T-cell (primary cell): ENCODE data around the gene KRT222. TPM values are rescaled to one million over a fixed set of nuclear protein-coding genes. Genes with fewer than 3 reads are reported as not detected.
A peak's percentile ranks its signal among the peaks of the same experiment; 100 is the strongest.

Experiments
- ATAC-seq, 4 experiments: fragments of 200-7000 bp in 3 of 4; fragments of 150-1000 bp in 1 of 4; cut with Tn5 transposase; replicated peaks in 1 of 4; 1 replicate in 3 of 4; 2 replicates in 1 of 4; pipeline ENCODE4 v1.10.0; 2021; ENCODE audit warnings: moderate library complexity in 3 of 4, mild to moderate bottlenecking in 2 of 4, moderate number of reproducible peaks in 1 of 4
- CTCF ChIA-PET, 2 donors: fragments of 300-600 bp; sonication (Branson Sonifier 250); formaldehyde crosslinking; loops; one replicate each; lab custom pipeline; 2022; ENCODE audit warnings: antibody characterized with exemption in 2 of 2; lab: Charles Lee
- POLR2A ChIA-PET, 2 donors: fragments of 300-600 bp; sonication (Branson Sonifier 250); formaldehyde crosslinking; loops; one replicate each; lab custom pipeline; 2022; ENCODE audit warnings: antibody characterized with exemption in 2 of 2; lab: Charles Lee
- DNase-seq, 35 experiments: peaks; one replicate each; pipeline versions ENCODE4 v3.0.0 to v3.0.0-alpha.2; 2013 to 2023
- H3K27ac ChIP-seq: one replicate; pipeline ENCODE4 v1.5.1; 2013; ENCODE audit warnings: low read length
- H3K27me3 ChIP-seq, 2 experiments: replicated peaks in 1 of 2; 1 replicate in 1 of 2; 2 replicates in 1 of 2; pipeline versions ENCODE4 v1.6.1 to v1.7.0; 2013; ENCODE audit warnings: low read length in 1 of 2, mixed read lengths in 1 of 2; ENCODE audit not compliant: control insufficient read depth in 2 of 2, insufficient read depth in 2 of 2; ENCODE audit errors: extremely low read depth in 1 of 2
- H3K36me3 ChIP-seq, 2 donors: 1 replicate in 1 of 2; 2 replicates in 1 of 2; pipeline versions ENCODE4 v1.6.1 to v1.7.0; 2013; ENCODE audit warnings: low read length in 1 of 2; ENCODE audit not compliant: control insufficient read depth in 2 of 2, insufficient read depth in 1 of 2; ENCODE audit errors: extremely low read depth in 1 of 2
- H3K4me1 ChIP-seq, 2 experiments: 1 replicate in 1 of 2; 2 replicates in 1 of 2; pipeline versions ENCODE4 v1.6.1 to v1.7.0; 2013; ENCODE audit warnings: low read length in 2 of 2, mixed read lengths in 1 of 2; ENCODE audit not compliant: insufficient read depth in 2 of 2, control insufficient read depth in 1 of 2; ENCODE audit errors: extremely low read depth in 1 of 2
- H3K4me3 ChIP-seq, 2 donors: 1 replicate in 1 of 2; 2 replicates in 1 of 2; pipeline versions ENCODE4 v1.5.1 to v1.7.0; 2013; ENCODE audit warnings: mild to moderate bottlenecking in 2 of 2, low read length in 1 of 2, moderate library complexity in 1 of 2; ENCODE audit not compliant: control insufficient read depth in 1 of 2; ENCODE audit errors: extremely low read depth in 1 of 2
- H3K9me3 ChIP-seq: 2 replicates; pipeline ENCODE4 v1.7.0; 2013
- H3K27ac Mint-ChIP-seq, 2 donors: one replicate each; pipeline ENCODE4 v1.8.0; 2020 to 2021; ENCODE audit warnings: mild to moderate bottlenecking in 2 of 2, mixed read lengths in 2 of 2
- H3K27me3 Mint-ChIP-seq, 2 donors: one replicate each; pipeline ENCODE4 v1.8.0; 2021 to 2022; ENCODE audit warnings: mixed read lengths in 2 of 2
- H3K36me3 Mint-ChIP-seq: one replicate; pipeline ENCODE4 v1.8.0; 2021; ENCODE audit warnings: mixed read lengths
- H3K4me1 Mint-ChIP-seq, 3 donors: one replicate each; pipeline ENCODE4 v1.8.0; 2020 to 2022; ENCODE audit warnings: mixed read lengths in 3 of 3, mild to moderate bottlenecking in 1 of 3
- H3K4me3 Mint-ChIP-seq, 3 donors: one replicate each; pipeline ENCODE4 v1.8.0; 2020 to 2022; ENCODE audit warnings: mild to moderate bottlenecking in 3 of 3, mixed read lengths in 3 of 3, moderate library complexity in 3 of 3
- H3K9me3 Mint-ChIP-seq, 3 donors: one replicate each; pipeline ENCODE4 v1.8.0; 2020 to 2022; ENCODE audit warnings: mixed read lengths in 3 of 3
- WGBS: methylation state at CpG from one replicate; pipeline ENCODE4 v1.1.5; 2013; ENCODE audit warnings: missing lambda C conversion rate; ENCODE audit not compliant: insufficient coverage; 5-methylcytosine and 5-hydroxymethylcytosine counted together
- total RNA-seq, 35 experiments: library from RNA in 6 of 35; stranded (reverse) in 6 of 35; fragments of 120-200 nt in 1 of 35; gene quantifications; one replicate each; pipeline versions ENCODE4 v1.2.1 to v1.2.4 and lab custom pipeline; 2013 to 2026

The KRT222 gene
- total RNA-seq (not detected), total RNA-seq (lab: John Stamatoyannopoulos, UW) (0 to 0.07 (median 0) reads per million in 29 experiments)
- total RNA-seq (2013) = not detected

DNA sequence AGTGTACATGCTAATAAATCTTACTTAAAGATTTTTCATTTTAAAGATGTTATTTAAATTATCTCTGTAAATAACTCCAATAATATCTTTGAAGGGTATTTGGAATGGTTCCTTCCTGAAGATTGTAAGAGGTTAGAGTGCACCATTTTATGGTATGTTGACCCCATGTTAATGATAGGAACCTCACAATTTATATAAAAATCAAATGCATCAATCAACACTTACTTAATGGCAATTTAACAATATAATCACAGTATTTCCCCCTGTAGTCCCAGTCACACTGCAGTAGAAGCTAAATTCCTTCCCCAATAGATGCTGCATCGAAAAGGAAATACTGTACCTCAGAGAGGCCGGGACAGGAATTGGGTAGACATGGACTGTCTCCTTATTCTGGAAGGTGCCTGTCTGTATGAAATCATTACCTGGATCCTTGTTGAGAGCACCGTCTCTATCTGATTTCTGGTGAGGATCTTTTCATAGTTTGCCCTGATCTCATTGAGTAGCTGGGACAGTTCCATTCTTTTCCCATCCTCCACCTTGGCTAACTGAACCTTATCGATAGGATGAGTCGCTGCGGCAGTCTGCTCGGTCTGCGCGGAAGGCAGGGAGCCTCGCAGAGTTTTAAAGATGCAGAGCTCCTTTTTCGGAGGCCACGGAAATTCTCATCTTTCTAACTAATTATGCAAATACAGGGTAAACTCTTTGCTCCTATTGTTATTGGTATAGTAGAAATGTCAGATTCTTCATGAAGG, at the start of gene KRT222:
KRT222 (minus strand) TSS at position 596 of the 752 bp plus-strand sequence; CDS start at position 518, 78 bp downstream.
- peaks cover 0 to 2% of the 10 kb centered on the region in 2 experiments for H3K4me1 ChIP-seq
- H3K9me3 Mint-ChIP-seq = no peaks in the 10 kb centered on the region
- ChIA-PET CTCF (interaction anchor here in 1 of 2 donors (0.9 kb wide), 1 partner anchor 21 kb away, joined by 3 read pairs; no protein-coding TSS in a partner anchor), POLR2A (no interaction called here)
- no peak within 1 kb of the TSS for H3K27ac ChIP-seq
- H3K4me1 Mint-ChIP-seq = peaks cover 6 to 10% (median 9%) of the 10 kb centered on the region in 3 donors
- WGBS = 26% methylated on average over 9 of the region's 12 CpGs
- H3K27ac Mint-ChIP-seq = no peak within 1 kb of the TSS
- no peaks in the 10 kb centered on the region for H3K36me3 ChIP-seq
- no peaks in the 10 kb centered on the region for H3K36me3 Mint-ChIP-seq
- DNase-seq (no peak), ATAC-seq (no peak)
- peaks cover 4 to 8% of the 10 kb centered on the region in 2 experiments for H3K27me3 ChIP-seq
- peaks cover 24 to 26% of the 10 kb centered on the region in 2 donors for H3K27me3 Mint-ChIP-seq
- no peaks in the 10 kb centered on the region for H3K9me3 ChIP-seq
- H3K4me3 ChIP-seq = no peak within 1 kb of the TSS
- H3K4me3 Mint-ChIP-seq = peak within 1 kb of the TSS in 2 of 3 donors; percentile 36 to 53

DNA sequence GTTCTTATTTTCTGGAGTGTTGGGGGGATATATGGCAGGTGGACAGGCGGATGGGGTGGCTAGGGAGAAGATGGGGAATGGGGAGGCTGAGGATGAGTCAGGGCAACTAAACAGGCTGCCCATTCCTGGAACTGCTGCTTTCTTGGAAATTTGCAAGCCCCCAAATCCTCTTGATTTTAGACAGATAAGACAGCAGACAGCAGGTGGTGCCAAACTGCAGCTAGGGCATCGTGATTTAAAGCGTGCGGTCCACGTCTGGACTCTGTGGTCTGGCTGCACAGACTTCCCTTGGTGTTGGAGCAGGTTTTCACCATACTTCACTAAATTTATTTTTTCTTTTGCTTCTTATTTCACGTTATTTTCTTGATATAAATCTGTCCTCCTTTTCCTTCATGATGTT, 49.5 kb upstream of the KRT222 start:
- Histone ChIP-seq H3K36me3 (no peaks in the 10 kb centered on the region), H3K4me1 (no peaks in the 10 kb centered on the region), H3K4me3 (no peak overlapping the region), H3K27me3 (peaks cover 0 to 16% of the 10 kb centered on the region in 2 experiments), H3K27ac (no peak overlapping the region), H3K9me3 (no peaks in the 10 kb centered on the region)
- H3K9me3 Mint-ChIP-seq = no peaks in the 10 kb centered on the region
- no peaks in the 10 kb centered on the region for H3K4me1 Mint-ChIP-seq
- no peak overlapping the region for H3K4me3 Mint-ChIP-seq
- H3K36me3 Mint-ChIP-seq = no peaks in the 10 kb centered on the region
- ChIA-PET POLR2A (no interaction called here), CTCF (no interaction called here)
- DNase-seq (no peak), ATAC-seq (no peak)
- H3K27ac Mint-ChIP-seq = no peak overlapping the region
- peaks cover 5 to 23% of the 10 kb centered on the region in 2 donors for H3K27me3 Mint-ChIP-seq
- 65% methylated on average over 2 of the region's 6 CpGs for WGBS

DNA sequence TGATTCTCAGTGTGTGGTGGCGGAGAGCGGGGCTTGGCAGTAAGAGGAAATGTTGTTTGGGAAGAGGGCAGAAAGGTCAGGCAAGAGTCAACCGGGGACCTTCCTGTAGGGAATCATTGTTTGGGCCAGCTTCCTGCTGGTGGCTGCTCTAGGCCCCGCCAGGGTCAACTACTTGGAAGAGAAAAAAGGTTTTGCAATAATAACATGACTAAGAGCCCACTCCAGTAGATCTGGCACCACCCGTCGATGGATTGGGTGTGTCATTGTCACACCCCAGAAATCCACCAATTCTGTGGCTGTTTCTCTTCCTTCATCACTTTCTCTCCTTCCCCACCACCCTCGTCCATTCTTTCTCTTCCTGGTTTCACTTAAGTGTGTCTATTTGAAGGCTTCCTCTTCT, 42.8 kb upstream of the KRT222 start:
- Mint-ChIP-seq H3K27me3 (peaks cover 28 to 47% of the 10 kb centered on the region in 2 donors), H3K36me3 (no peaks in the 10 kb centered on the region), H3K27ac (no peak overlapping the region), H3K4me3 (no peak overlapping the region), H3K9me3 (no peaks in the 10 kb centered on the region), H3K4me1 (no peaks in the 10 kb centered on the region)
- DNase-seq (no peak), ATAC-seq (no peak)
- Histone ChIP-seq H3K27me3 (peaks cover 4 to 14% of the 10 kb centered on the region in 2 experiments), H3K4me3 (no peak overlapping the region), H3K4me1 (no peaks in the 10 kb centered on the region), H3K9me3 (no peaks in the 10 kb centered on the region), H3K27ac (no peak overlapping the region), H3K36me3 (no peaks in the 10 kb centered on the region)
- 61% methylated on average over 5 of the region's 7 CpGs for WGBS
- CTCF ChIA-PET = no interaction called here
- POLR2A ChIA-PET = no interaction called here

- peaks cover 4 to 18% of the 10 kb centered on the region in 2 experiments for H3K27me3 ChIP-seq
- ChIA-PET CTCF (interaction anchor here in 1 of 2 donors (0.7 kb wide), 1 partner anchor 860 kb away, joined by 3 read pairs; no protein-coding TSS in a partner anchor), POLR2A (no interaction called here)
- DNase-seq = no peak
- Mint-ChIP-seq H3K4me1 (no peaks in the 10 kb centered on the region), H3K27me3 (peaks cover 28 to 49% of the 10 kb centered on the region in 2 donors), H3K36me3 (no peaks in the 10 kb centered on the region), H3K27ac (no peak overlapping the region), H3K4me3 (no peak overlapping the region), H3K9me3 (no peaks in the 10 kb centered on the region)
- no peak overlapping the region for H3K27ac ChIP-seq
- ATAC-seq = no peak
- H3K36me3 ChIP-seq = no peaks in the 10 kb centered on the region
- no peaks in the 10 kb centered on the region for H3K9me3 ChIP-seq
- H3K4me3 ChIP-seq = no peak overlapping the region
- H3K4me1 ChIP-seq = no peaks in the 10 kb centered on the region
- WGBS = no CpG with 5 or more reads among the region's 4 CpGs
Measured at GRCh38 chr17:40705584-40705983, 40.6 kb upstream of the KRT222 start.

GRCh38 chr17:40703652-40704051, 38.7 kb upstream of the KRT222 start, which contains the start of gene KRT24:
KRT24 (minus strand) TSS chr17:40703752; CDS start chr17:40703693, 59 bp downstream.
- no peaks in the 10 kb centered on the region for H3K4me1 ChIP-seq
- ChIA-PET POLR2A (no interaction called here), CTCF (no interaction called here)
- peaks cover 4 to 26% of the 10 kb centered on the region in 2 experiments for H3K27me3 ChIP-seq
- DNase-seq (no peak), ATAC-seq (no peak)
- no peak within 1 kb of the TSS for H3K4me3 ChIP-seq
- Mint-ChIP-seq H3K4me1 (no peaks in the 10 kb centered on the region), H3K27me3 (peaks cover 34 to 60% of the 10 kb centered on the region in 2 donors), H3K4me3 (no peak within 1 kb of the TSS), H3K27ac (no peak within 1 kb of the TSS), H3K36me3 (no peaks in the 10 kb centered on the region), H3K9me3 (no peaks in the 10 kb centered on the region)
- no peaks in the 10 kb centered on the region for H3K36me3 ChIP-seq
- H3K9me3 ChIP-seq = no peaks in the 10 kb centered on the region
- no CpG with 5 or more reads among the region's 7 CpGs for WGBS
- no peak within 1 kb of the TSS for H3K27ac ChIP-seq

DNA sequence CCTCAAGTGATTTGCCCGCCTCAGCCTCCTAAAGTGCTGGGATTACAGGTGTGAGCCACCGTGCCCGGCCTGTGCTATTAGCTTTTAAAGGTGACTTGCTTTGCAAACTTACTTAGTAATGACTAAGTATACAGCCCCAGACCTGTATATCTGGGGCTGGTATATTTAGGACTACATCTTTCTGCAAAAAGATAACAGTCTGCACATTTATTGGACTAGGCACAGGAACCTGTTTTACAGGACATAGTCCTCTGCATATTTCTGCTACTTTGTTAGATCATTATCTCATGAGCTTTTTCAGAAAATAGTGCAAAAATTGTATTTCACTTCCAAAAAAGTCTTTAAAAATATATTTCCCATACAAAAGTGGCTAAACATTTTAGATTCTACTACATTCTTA, 37.3 kb upstream of the KRT222 start:
- CTCF ChIA-PET = no interaction called here
- DNase-seq (no peak), ATAC-seq (no peak)
- H3K9me3 Mint-ChIP-seq = no peaks in the 10 kb centered on the region
- POLR2A ChIA-PET = no interaction called here
- H3K27ac Mint-ChIP-seq = no peak overlapping the region
- no peak overlapping the region for H3K4me3 ChIP-seq
- H3K27me3 ChIP-seq = peaks cover 0 to 26% of the 10 kb centered on the region in 2 experiments
- no CpG with 5 or more reads among the region's 3 CpGs for WGBS
- no peaks in the 10 kb centered on the region for H3K36me3 Mint-ChIP-seq
- no peaks in the 10 kb centered on the region for H3K4me1 ChIP-seq
- H3K27me3 Mint-ChIP-seq = peaks cover 22 to 54% of the 10 kb centered on the region in 2 donors
- H3K4me3 Mint-ChIP-seq = no peak overlapping the region
- H3K27ac ChIP-seq = no peak overlapping the region
- no peaks in the 10 kb centered on the region for H3K36me3 ChIP-seq
- no peaks in the 10 kb centered on the region for H3K9me3 ChIP-seq
- no peaks in the 10 kb centered on the region for H3K4me1 Mint-ChIP-seq
